IPS-NIHi7 (cell line): ENCODE results near the gene ARHGAP30.
"Not testable (repeated sequence)": the region's sequence is repeated elsewhere in the genome, so short reads cannot be mapped to it uniquely, and the experiment has no call there.

Experiments used
- DNase-seq: peaks from one replicate; pipeline ENCODE4 v3.0.0; 2012; ENCODE audit warnings: mixed read lengths; ENCODE audit errors: extremely low spot score

ARHGAP30 gene

GRCh38 chr1:161069731-161070270, at the start of gene ARHGAP30:
Gene ARHGAP30 (minus strand): TSS chr1:161069891. CDS start chr1:161069624, 267 bp downstream.
- no peak for DNase-seq

- DNase-seq = peak; percentile 92
These were observed 48.3 kb upstream of the ARHGAP30 start, which contains the start of the genes NIT1 and PFDN2 for GRCh38 chr1:161117759-161118581. Gene NIT1 (plus strand): TSS chr1:161118105. CDS start chr1:161118177, 72 bp downstream. Gene PFDN2 (minus strand): TSS chr1:161118037. CDS start chr1:161118026, 11 bp downstream.

GRCh38 chr1:161115961-161116360, 46.3 kb upstream of the ARHGAP30 start:
- DNase-seq = not testable (repeated sequence)

GRCh38 chr1:161115132-161115711, 45.5 kb upstream of the ARHGAP30 start:
- DNase-seq = no peak

- DNase-seq = no peak
These were observed 44.9 kb upstream of the ARHGAP30 start for GRCh38 chr1:161114556-161114955.

GRCh38 chr1:161113915-161114314, 44.2 kb upstream of the ARHGAP30 start:
- DNase-seq = no peak

GRCh38 chr1:161111527-161111926, 41.8 kb upstream of the ARHGAP30 start:
- no peak for DNase-seq

GRCh38 chr1:161111117-161111516, 41.4 kb upstream of the ARHGAP30 start:
- DNase-seq = no peak

- no peak for DNase-seq
These were observed 36.7 kb upstream of the ARHGAP30 start for GRCh38 chr1:161106431-161106830.

GRCh38 chr1:161100556-161100955, 30.9 kb upstream of the ARHGAP30 start:
- DNase-seq = no peak

- no peak for DNase-seq
These were observed 29.6 kb upstream of the ARHGAP30 start for GRCh38 chr1:161099090-161099802.

GRCh38 chr1:161098210-161099068, 28.7 kb upstream of the ARHGAP30 start, which contains the start of gene KLHDC9:
Gene KLHDC9 (plus strand): TSS chr1:161098361. CDS start chr1:161098536, 175 bp downstream.
- peak; percentile 96 for DNase-seq

GRCh38 chr1:161096530-161096929, 26.8 kb upstream of the ARHGAP30 start:
- no peak for DNase-seq

- DNase-seq = no peak
These were observed 26.3 kb upstream of the ARHGAP30 start for GRCh38 chr1:161096015-161096414.

- no peak for DNase-seq
These were observed 25.5 kb upstream of the ARHGAP30 start for GRCh38 chr1:161095230-161095629.

- DNase-seq = no peak
These were observed 24.8 kb upstream of the ARHGAP30 start for GRCh38 chr1:161094481-161094880.

- no peak for DNase-seq
These were observed 22.9 kb upstream of the ARHGAP30 start for GRCh38 chr1:161092621-161093028.

GRCh38 chr1:161091796-161092507, 22.3 kb upstream of the ARHGAP30 start:
- no peak for DNase-seq

GRCh38 chr1:161091093-161091492, 21.4 kb upstream of the ARHGAP30 start:
- DNase-seq = no peak

GRCh38 chr1:161090617-161091016, 20.9 kb upstream of the ARHGAP30 start:
- DNase-seq = no peak
